GM18508 (cell line): Measurements from ENCODE around the gene SRF.
A peak's percentile ranks its signal among the peaks of the same experiment; 100 is the strongest.
"Not testable (repeated sequence)": the region's sequence is repeated elsewhere in the genome, so short reads cannot be mapped to it uniquely, and the experiment has no call there.

Experiments
- ATAC-seq: cut with Tn5 transposase; IDR thresholded peaks from one replicate; pipeline ENCODE4 v1.9.1; 2021; ENCODE audit warnings: moderate number of reproducible peaks; ENCODE audit not compliant: insufficient read depth, unreplicated experiment

Gene SRF

DNA sequence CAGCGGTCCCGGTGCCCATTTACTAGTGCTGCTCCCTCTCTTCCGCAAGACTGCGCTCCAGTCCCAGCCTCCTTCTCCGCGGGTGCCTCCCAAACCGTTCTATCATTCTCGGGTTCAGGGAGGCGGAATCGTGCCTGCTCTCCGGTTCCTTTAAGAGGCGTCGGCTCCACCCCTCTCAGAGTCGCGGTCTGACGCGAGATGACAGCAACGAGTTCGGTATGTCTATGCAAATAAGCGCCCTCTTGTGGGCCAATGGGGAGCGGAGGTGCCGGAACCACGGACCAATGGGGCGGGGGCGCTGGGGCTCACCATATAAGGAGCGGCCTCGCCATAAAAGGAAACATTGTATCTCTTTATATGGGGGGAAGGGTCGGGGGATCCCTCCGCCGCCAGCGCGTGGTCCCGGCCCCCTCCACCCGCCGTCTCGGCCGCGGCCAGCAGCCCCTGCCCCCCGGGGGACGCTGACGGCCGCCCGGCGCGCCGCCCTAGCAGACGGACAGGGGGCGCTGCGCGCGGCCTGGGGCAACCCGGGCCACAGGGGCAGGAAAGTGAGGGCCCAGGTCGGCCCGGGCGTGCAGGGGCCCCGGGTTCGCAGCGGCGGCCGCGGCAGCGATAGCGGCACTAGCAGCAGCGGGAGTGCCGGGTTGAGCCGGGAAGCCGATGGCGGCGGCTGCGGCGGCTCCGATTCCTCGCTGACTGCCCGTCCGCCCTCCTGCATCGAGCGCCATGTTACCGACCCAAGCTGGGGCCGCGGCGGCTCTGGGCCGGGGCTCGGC is at the start of gene SRF:
Gene SRF, plus strand, starts transcription at position 339 of the 776 bp plus-strand sequence. Its CDS starts 388 bp downstream, at position 727.
- peak; percentile 40 for ATAC-seq

DNA sequence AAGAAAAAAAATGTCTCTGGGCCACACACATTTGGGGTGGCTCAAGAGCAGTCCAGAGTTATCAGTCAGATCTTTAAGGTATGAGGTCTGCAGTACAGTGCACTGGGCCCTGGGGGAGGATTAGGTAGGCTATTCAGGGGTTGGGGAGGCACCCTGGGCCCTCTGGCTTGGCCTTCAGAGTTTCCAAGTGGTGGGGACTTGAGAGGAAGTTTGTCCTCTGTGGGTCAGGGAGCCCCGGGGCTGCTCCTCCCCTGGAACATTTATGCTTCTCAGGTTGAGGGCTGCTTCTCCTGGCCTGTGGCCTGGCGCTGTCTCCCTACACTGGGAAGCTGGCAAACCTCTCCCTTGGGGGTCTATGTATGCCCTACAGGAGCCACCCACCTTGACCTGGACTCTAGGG is 48.9 kb upstream of the SRF start:
- no peak for ATAC-seq

DNA sequence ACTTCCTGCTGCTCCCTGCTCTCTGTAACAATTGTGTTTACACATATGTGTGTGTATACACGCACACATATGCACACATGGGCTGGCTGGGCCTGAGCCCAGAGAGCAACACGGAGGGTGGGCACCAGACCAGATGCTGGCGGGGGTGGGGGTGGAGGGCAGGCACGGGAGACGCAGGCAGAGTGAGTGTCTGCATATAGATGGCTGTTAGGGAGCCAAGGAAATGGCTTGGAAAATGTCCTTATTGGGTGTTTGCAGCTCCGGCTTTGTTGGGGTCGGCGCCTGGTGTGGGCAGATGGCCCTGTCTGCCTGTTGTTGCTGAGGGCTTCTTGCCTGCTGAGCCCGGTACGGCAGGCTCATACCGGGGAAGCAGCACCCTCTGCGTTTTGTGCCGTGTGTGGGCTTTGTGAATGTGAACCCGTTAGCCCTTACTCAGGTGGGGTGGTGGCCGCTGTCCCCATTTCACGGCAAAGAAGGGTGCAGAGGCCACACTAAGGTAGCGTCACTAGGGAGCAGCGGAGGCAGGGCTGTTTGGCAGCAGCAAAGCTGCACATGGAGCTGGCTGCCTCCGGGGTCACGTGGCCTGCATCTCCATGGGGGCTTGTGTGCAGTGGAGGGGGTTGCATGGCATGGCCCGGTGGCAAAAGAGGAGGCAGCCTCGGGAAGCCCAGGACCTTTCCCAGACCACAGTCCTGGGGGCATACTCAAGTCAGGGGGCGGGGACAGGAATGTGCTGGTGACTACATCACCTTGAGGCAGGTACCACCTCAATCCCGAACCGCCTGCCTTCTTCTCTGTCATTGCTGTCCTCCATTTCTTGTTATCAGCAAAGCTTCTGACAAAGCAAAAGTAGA is 47.4 kb upstream of the SRF start:
- ATAC-seq, result no peak

DNA sequence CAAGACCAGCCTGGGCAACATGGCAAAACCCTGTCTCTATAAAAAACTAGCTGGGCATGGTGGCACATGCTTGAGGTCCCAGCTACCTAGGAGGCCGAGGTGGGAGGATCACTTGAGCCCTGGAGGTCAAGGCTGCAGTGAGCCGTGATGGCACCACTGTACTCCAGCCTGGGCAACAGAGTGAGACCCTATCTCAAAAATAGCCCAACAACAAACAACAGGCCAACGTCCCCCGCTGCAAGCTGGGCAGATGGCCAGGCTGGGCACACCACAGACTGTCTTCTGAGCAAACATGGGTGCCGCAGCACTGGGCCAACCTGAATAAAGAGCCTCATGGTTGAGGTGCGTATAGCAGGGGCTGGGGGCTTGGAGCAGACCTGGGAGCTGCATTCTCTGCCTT is 46.6 kb upstream of the SRF start:
- ATAC-seq, result no peak

DNA sequence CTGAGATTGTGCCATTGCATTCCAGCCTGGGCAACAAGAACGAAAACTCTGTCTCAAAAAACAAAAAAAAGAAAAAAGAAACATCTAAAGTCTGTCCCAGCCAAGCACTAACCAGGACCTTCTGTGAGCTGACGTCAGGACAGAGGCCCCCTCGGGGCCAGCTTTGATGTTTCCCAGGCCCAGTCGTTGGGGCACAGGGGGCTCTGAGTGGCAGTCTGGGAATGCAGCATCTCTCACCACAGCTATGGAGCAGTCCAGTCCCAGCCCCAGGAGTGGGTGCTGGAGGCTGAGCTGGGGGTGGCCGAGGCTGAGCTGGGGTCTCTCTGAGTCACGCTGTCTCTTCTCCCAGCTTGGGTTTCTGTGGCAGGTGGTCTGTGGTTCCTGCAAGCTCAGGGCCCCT is 46.0 kb upstream of the SRF start:
- ATAC-seq, result no peak

DNA sequence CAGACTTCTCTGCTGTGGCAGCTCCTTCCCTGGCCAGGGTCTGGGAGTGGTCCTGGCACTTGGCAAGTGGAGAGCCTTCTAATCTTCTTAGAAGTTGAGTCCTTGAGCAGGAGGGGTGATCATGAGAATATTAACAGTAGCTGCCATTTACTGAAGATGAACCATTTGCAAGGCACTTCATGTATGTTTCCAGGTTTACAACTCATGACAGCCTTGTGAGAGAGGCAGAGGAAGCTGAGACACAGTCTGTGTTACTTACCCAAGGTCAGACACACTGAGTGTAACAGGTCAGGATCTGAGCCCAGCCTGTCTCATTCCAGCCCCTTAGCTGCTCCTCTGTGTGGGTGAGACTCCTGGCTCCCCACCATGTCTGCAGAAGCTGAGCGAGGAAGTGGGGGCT is 45.5 kb upstream of the SRF start:
- no peak for ATAC-seq

DNA sequence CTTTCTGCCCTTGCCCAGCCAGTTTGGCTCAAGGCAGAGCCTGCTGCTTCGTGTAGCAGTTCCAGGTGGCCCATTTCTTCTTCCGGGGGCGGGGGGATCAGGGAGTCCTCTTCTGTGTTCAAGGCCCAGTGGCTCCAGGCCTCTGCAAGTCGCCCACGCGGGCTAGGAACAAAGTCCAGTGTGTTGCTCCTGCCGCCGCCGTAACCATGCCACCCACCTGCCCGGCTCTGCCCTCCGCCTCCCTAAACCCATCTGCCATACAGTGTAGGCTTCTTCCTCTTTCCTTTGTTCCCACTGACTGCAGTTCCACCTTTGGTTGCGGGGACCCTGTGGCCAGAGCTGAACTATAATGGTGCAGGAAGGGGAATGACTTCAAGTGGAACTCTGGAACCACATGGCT is 43.9 kb upstream of the SRF start:
- ATAC-seq, result no peak

DNA sequence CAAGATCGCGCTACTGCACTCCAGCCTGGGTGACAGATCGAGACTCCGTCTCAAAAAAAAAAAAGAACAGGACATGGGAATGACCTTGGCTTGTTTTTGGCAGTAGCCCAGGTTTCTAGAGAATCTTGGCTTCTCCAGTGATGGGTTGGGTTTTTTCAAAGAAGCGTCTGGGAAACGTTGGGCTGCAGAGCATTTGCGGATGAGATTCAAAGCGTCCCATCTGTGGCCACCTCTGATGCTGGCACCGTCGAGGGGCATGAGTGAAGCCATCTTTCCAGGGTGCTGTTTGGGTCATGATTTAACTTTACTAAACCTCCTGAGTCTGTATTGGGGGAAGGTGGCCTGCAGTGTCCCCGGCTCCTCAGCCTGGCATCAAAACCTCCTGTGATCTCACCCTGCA is 43.2 kb upstream of the SRF start:
- no peak for ATAC-seq

DNA sequence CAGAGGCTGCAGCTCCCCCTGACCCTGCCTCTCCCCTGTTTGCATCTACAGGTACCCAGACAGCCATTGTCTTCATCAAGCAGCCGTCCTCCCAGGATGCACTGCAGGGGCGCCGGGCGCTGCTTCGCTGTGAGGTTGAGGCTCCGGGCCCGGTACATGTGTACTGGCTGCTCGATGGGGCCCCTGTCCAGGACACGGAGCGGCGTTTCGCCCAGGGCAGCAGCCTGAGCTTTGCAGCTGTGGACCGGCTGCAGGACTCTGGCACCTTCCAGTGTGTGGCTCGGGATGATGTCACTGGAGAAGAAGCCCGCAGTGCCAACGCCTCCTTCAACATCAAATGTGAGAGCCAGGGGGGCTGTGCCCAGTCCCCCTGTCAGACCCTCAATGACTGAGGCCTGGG is 42.1 kb upstream of the SRF start:
- ATAC-seq, result no peak

DNA sequence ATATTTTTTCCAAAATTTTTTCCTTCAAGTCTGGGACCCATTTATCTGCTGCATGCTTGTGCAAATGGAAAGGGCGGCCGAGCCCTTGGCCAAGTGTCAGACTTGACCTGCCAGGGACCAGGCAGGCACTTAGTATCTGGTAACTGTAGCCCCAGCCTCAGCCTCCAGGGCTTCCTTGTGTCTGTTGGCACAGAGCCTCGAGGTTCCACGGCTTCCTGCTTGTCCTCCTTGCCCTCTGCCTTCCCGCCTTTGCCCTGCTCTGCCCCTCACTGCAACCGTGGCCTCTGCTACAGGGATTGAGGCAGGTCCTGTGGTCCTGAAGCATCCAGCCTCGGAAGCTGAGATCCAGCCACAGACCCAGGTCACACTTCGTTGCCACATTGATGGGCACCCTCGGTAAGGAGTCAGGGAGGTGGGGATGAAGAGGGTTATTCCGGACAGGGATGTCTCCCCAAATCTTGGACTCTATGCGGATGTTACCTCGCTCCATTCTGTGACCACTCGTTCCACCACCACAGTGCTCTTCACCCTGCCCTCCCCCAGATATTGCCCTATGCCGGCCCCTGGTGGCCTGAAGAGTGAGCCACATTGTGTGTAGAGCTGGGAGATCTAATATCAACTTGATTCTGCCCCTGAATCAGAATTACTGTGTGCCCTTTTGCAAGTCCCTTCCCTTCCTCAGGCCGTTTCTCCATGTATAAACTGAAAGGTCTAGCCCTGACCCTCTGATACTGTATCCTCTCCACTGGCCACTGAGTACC is 41.5 kb upstream of the SRF start:
- ATAC-seq, result no peak

DNA sequence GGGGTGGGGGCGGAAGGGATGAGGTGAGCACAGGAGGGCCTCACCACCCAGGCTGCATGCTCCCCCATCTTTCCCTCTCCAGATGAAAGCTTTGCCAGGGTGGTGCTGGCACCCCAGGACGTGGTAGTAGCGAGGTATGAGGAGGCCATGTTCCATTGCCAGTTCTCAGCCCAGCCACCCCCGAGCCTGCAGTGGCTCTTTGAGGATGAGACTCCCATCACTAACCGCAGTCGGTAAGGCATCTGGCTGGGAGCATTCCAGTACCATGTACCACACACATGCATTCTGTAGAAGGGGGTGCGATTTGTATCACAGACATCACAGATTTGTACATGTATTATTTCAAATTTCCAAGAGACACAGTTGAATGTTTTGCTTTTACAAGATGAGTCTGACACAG is 40.6 kb upstream of the SRF start:
- ATAC-seq, result no peak

DNA sequence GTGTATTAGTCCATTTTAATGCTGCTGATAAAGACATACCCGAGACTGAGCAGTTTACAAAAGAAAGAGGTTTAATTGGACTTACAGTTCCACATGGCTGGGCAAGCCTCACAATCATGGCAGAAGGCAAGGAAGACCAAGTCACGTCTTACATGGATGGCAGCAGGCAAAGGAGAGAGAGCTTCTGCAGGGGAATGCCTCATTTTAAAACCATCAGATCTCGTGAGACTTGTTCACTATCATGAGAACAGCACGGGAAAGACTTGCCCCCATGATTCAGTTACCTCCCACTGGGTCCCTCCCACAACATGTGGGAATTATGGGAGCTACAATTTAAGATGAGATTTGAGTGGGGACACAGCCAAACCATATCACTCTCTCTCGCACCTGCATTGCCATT is 39.7 kb upstream of the SRF start:
- not testable (repeated sequence) for ATAC-seq

DNA sequence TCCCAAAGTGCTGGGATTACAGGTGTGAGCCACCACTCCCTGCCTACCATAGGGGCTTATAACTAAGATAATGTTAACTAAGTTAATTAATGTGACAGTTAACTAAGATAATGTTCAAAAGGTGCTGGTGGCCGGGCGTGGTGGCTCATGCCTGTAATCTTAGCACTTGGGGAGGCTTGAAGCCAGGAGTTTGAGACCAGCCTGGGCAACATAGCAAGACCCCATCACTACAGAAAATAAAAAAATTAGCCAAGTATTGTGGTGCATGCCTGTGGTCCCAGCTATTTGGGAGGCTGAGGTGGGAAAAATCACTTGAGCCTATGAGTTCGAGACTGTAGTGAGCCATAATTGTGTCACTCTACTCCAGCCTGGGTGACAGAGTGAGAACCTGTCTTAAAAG is 32.8 kb upstream of the SRF start:
- ATAC-seq, result no peak

DNA sequence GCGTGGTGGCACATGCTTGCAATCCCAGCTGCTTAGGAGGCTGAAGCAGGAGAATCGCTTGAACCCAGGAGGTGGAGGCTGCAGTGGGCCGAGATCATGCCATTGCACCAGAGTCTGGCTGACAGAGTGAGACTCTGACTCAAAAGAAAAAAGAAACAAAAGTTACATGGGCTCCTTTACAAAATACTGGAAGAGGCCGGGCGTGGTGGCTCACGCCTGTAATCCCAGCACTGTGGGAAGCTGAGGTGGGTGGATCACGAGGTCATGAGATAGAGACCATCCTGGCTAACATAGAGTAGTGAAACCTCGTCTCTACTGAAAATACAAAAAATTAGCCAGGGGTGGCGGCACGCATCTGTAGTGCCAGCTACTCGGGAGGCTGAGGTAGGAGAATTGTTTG is 31.1 kb upstream of the SRF start:
- not testable (repeated sequence) for ATAC-seq

DNA sequence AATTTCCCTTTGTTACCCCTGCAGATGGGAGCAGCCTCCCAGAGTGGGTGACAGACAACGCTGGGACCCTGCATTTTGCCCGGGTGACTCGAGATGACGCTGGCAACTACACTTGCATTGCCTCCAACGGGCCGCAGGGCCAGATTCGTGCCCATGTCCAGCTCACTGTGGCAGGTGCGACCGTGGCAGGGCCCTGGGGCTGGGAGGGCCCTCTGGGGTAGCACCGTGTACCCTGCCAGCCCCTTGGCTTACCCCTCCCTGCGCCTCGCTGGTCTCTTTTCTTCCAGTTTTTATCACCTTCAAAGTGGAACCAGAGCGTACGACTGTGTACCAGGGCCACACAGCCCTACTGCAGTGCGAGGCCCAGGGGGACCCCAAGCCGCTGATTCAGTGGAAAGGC is 29.4 kb upstream of the SRF start:
- no peak for ATAC-seq

DNA sequence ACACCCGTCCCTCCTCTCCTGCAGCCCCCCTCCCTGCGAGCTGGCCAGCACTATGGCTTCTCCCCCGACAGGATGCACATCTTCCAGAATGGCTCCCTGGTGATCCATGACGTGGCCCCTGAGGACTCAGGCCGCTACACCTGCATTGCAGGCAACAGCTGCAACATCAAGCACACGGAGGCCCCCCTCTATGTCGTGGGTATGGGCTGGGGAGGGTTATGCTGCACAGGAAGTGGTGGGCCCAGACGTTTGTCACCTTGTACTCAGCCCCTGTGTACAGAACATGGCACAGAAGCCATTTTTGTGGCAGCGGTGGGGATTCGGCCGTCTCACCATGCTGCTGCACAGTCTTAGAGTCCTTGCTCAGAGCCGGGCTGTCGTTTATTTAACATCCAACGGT is 29.0 kb upstream of the SRF start:
- ATAC-seq, result no peak

DNA sequence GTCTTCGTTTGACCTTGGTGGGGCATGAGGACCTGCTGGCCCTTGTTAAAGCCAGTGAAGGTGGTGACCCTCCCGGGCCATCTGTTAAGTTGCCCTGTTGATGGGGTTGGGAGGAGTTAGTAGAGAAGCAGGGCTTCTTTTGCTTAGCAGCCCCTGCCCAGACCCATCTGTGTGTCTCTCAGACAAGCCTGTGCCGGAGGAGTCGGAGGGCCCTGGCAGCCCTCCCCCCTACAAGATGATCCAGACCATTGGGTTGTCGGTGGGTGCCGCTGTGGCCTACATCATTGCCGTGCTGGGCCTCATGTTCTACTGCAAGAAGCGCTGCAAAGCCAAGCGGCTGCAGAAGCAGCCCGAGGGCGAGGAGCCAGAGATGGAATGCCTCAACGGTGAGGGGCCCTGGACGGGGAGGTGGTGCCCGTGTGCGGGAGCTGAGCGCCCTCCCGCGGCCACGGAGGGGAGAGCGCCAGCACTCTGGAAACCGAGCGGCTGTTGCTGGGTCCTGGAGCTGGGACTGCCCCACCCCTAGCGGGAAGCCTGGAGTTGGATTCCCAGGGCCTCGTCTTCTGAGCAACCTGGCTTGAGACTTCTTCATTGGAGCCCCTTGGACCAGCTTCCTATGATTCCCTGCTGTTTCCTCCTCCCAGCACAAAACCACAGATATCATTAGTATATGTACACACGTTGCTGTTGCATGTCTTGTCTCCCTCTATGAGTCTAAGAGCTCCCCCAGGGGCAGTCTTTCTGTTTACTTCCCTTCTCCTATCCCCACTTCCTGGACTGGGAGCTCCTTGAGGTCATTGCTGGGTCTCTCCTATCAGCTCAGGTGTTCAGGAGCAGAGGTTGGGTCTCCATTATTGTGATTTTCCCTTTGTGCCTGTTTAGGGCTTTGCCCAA is 27.6 kb upstream of the SRF start:
- no peak for ATAC-seq

DNA sequence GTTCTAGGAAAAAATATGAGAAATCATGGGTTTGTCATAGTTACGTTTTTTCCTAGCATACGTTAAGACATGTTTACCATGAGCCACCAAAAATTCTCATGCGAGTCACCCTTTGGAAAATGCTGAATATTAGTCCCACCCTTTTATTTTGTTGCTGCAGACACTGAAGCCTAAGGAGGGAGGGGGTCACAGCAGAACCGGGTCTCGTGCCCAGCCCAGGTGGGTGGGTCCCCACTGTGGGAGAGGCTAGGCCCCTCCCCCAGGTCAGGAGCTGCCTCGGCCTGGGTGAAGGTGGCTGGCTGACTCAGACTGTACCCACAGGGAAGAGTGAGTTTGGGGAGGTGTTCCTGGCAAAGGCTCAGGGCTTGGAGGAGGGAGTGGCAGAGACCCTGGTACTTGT is 26.2 kb upstream of the SRF start:
- no peak for ATAC-seq

DNA sequence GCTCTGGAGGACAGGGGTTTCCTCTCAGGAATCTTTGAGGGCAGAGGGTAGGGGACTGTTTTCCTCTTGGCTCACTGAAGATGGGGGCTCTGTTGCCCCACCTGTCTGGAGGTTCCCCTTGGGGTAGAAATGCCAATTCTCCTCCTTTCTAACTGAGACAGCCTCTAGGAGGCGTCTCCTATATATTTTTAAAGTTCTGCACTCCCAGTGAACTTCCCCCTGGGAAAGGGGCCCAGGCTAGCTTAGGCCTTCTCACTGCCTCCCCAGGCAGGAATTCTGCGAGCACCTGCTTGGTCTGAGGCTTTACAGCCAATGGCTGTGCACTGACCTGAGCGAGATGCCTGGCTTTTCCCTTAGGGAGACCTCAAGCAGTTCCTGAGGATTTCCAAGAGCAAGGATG is 24.8 kb upstream of the SRF start:
- ATAC-seq, result no peak
